ENCODE results near the gene TNN.

DNA sequence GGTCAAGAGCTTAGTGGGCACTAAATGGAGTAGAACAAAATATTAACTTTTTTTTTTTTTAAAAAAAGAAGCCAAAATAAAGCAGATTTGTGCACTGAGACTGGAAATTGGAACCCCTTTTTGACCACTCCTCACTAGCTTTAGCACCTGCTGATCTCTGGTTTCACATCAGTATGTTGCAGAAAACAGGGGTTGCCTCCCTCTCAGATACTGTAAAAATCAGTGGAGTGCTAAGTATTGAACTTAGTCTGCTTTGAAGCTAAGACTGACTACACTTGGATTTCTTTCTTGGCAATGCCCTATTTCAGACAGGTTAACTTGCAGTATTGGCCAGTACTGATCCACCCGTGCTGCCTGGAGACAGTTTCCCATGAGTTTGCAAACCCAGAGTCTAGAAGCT lies 127.6 kb downstream of the TNN start:
- no peak for TF ChIP-seq EZH2phosphoT487 (IDR thresholded peaks at IDR 0.05; ENCODE audit: insufficient read depth, low read depth)
- no peak for TF ChIP-seq EZH2 (IDR thresholded peaks at IDR 0.05; ENCODE audit: insufficient read depth, poor library complexity, severe bottlenecking)
